CD4-positive, alpha-beta T cell treated with Interleukin-21 for 1 hour (primary cell): Measurements from ENCODE around the gene RGL2.
A peak's percentile ranks its signal among the peaks of the same experiment; 100 is the strongest.
"Not testable (repeated sequence)": the region's sequence is repeated elsewhere in the genome, so short reads cannot be mapped to it uniquely, and the experiment has no call there.

ENCODE experiments used
- DNase-seq: peaks from one replicate; pipeline ENCODE4 v3.0.0-alpha.2; 2020

The RGL2 gene

GRCh38 chr6:33290459-33290858, 8.3 kb downstream of the RGL2 start:
- DNase-seq: no peak

GRCh38 chr6:33289784-33290315, 8.9 kb downstream of the RGL2 start:
- DNase-seq: no peak

DNA sequence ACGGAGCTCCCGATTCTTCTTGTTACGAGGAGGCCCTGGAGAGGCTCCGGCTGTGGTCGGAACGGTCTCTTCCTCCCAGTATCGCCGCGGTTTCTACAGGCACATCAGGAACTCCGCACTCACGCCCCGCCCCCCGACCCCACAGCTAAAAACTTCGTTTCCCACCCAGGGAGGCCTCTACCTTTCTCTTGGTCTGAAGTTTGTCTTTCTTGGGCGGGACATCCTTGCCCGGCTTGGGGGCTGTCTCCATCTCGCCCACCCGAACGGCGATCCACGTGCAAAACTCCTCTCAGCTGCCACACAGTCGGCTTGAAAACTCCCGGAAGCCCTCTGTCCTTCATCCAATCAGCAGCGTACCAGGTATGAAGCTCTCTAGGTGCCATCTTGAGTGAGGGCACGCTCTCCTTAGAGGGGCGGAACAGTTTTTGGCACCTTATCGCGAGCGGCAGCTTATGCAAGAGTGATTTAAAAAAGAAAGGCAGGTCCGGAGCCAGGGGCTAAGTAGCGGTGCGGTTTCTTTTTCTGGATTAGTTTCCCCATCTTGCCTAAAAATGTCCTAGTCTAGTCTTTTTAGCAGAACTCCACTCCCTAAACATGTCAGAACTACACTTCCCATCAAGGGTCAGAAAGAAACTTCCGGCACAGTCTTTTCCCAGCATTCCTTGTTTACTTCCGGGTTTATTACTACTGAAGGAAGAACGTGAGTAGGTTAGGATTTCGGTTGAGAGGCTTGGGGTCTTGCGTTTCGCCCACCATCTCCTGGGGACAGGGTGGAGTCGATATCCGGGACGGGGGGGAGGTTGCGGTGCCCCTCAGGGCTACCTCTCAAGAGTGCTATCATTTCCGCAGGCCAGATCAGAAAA, 9.6 kb downstream of the RGL2 start, which contains the start of the genes PFDN6 and WDR46:
TSS of gene PFDN6 (plus strand) at position 681 of the 863 bp plus-strand sequence. CDS start 256 bp downstream, outside the sequence.
TSS of gene WDR46 (minus strand) at position 319 of the 863 bp plus-strand sequence. CDS start at position 250, 69 bp downstream.
- peak; percentile 89 for DNase-seq

DNA sequence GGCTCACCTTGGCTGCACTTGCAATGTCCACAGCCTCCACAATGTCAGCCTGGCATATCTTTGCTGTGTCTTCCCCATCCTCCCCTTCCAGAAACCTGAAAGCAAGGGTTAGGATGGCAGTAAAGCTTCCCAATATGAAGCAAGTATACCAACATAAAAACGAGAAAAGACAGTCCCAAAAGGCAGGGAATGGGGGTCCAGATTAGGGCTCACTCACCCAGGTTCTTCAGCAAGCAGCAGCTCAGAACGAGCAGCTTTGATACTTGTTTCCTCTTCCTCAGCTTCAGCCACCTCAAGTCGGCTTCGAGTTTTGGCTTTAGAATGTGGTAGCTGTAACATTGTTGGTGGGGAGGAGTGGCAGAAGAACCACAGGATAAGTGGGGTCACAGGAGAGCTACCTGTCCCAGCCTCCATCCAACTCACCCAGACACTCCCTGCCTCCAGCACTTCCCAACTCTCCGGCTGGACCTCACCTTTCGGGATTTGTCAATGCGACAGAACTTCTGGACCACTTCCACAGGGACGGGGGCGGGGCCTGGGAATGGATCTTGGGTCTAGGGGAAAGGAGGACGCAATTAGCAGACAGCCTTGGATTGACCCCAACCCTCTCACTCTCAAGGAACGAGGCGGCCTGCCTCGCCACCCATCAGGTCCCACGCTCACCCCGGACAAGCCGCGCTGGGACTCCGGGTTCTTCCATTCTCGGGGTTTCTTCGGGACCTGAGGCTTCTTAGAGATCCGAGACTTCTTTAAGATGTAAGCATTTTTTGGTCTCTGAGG, 10.4 kb downstream of the RGL2 start:
- DNase-seq: no peak

GRCh38 chr6:33286946-33287914, 11.5 kb downstream of the RGL2 start:
- no peak for DNase-seq

DNA sequence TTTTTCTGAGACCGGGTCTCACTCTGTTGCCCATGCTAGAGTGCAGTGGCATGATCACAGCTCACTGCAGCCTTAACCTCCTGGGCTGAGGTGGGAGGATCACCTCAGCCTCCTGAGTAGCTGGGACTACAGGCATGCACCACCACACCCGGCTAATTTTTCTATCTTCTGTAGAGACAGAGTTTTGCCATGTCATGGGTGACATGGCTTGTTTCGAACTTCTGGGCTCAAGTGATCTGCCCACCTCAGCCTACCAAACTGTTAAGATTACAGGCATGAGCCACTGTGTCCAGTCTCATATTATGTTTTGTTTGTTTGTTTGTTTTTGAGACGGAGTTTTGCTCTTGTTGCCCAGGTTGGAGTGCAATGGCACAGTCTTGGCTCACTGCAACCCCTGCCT, 13.5 kb downstream of the RGL2 start:
- DNase-seq: not testable (repeated sequence)

GRCh38 chr6:33280539-33280938, 18.2 kb downstream of the RGL2 start:
- DNase-seq: no peak

DNA sequence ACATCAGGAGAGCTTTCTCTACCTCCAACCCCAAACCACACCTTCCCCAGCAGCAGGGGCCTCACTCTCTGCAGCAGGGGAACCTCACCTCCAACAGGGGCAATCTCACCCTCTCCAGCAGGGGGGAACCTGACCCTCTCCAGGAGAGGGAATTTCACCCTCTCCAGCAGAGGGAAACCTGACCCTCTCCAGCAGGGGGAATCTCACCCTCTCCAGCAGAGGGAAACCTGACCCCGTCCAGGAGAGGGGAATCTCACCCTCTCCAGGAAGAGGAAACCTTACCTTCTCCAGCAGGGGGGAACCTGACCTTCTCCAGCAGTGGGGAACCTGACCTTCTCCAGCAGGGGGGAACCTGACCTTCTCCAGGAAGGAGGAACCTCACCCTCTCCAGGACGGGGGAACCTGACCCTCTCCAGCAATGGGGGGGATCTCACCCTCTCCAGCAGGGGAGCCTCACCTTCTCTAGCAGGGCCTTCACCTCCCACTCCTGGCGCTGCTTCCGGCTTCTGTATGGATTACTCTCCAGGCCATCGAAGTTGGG, 18.7 kb downstream of the RGL2 start:
- DNase-seq: no peak

DNA sequence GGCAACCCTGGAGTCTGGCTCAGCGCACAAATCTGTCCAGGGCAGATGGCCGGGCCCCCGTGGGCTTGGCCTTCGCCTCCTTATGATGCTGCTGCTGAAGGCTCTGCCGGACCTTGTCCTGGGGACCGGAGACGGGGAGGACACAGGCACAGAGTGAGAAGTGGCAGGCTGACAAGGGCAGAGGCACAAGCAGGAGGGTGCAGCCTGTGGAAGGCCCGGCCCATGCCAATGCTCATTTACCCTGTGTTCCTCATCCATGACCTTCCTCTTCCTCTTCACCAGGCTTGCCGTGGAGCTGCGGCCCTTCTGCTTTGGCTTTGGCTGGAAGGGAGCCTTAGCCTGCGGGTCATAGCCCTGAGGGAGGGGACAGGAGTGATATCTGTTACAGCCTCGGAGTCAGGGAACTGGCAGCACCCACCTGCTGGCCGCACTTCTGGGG, 19.5 kb downstream of the RGL2 start:
- DNase-seq: no peak

- DNase-seq: no peak
Observed at GRCh38 chr6:33278810-33279209, 19.9 kb downstream of the RGL2 start.

DNA sequence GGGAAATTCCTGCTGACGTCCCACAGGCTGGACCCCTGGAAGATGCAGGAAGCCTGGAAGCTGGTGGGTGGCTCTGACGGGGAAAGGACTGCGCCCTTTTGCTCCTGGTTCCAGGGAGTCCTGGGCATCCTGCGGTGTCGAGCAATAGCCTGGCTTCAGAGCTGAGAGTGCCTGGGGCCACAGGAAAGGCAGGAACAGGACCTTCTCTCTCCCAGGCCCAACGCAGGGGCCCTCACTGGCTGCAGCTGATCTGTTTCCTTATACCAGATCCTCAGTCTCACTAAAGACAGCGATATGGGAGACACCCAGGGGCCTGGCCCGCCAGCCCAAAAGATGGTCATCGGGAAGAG, 20.4 kb downstream of the RGL2 start:
- DNase-seq: no peak

DNA sequence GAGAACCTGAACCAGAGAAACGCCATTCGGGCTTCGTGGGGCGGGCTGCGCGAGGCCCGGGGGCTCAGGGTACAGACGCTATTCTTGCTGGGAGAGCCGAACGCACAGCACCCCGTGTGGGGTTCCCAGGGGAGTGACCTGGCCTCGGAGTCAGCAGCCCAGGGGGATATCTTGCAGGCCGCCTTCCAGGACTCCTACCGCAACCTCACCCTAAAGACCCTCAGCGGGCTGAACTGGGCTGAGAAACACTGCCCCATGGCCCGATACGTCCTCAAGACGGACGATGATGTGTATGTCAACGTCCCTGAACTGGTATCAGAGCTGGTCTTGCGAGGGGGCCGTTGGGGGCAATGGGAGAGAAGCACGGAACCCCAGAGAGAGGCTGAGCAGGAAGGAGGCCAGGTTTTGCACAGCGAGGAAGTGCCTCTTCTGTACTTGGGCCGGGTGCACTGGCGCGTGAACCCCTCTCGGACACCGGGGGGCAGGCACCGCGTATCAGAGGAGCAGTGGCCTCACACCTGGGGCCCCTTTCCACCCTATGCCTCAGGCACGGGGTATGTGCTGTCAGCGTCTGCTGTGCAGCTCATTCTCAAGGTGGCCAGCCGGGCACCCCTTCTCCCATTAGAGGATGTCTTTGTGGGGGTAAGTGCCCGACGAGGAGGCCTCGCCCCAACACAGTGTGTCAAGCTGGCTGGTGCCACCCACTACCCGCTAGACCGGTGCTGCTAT, 20.9 kb downstream of the RGL2 start:
- peak; percentile 41 for DNase-seq

GRCh38 chr6:33276864-33277662, 21.7 kb downstream of the RGL2 start, which contains the start of gene B3GALT4:
B3GALT4 (plus strand) TSS chr6:33277123; CDS start chr6:33277420, 297 bp downstream.
- peak; percentile 77 for DNase-seq

GRCh38 chr6:33276581-33276863, 22.2 kb downstream of the RGL2 start:
- no peak for DNase-seq

- not testable (repeated sequence) for DNase-seq
Observed at GRCh38 chr6:33275795-33276580, 22.8 kb downstream of the RGL2 start.

- DNase-seq: no peak
Observed at GRCh38 chr6:33273924-33274902, 24.5 kb downstream of the RGL2 start.

- no peak for DNase-seq
Observed at GRCh38 chr6:33273129-33273923, 25.4 kb downstream of the RGL2 start.
